GM12891 (cell line): Measurements from ENCODE around the gene GRIA1.

Experiments
- DNase-seq: peaks from one replicate; pipeline ENCODE4 v3.0.0; 2011; ENCODE audit warnings: low spot score; ENCODE audit not compliant: insufficient read length
- FAIRE-seq: peaks from 2 replicates; lab custom pipeline; 2011; peaks lifted over from hg19 to GRCh38; lab: Jason Lieb, UNC
- PAX5 ChIP-seq: IDR thresholded peaks from 2 replicates; pipeline ENCODE4 v1.6.1; 2011; ENCODE audit warnings: low read length, moderate library complexity, mild to moderate bottlenecking; ENCODE audit not compliant: insufficient read depth, severe bottlenecking
- POLR2A ChIP-seq: IDR thresholded peaks from 2 replicates; pipeline ENCODE4 v1.6.1; 2011; ENCODE audit warnings: low read depth, low read length, control low read depth
- POLR2AphosphoS5 ChIP-seq: IDR thresholded peaks from 2 replicates; pipeline ENCODE4 v1.6.1; 2011; ENCODE audit warnings: low read depth, low read length, control low read depth
- POU2F2 ChIP-seq: IDR thresholded peaks from 2 replicates; pipeline ENCODE4 v1.6.1; 2011; ENCODE audit warnings: low read depth, mild to moderate bottlenecking, control low read depth, low read length, moderate library complexity
- SPI1 ChIP-seq: IDR thresholded peaks from 2 replicates; pipeline ENCODE4 v1.6.1; 2011; ENCODE audit warnings: low read depth, low read length, control low read depth
- TAF1 ChIP-seq: IDR thresholded peaks from 2 replicates; pipeline ENCODE4 v1.6.1; 2011; ENCODE audit warnings: low read depth, low read length, control low read depth

The GRIA1 gene

DNA sequence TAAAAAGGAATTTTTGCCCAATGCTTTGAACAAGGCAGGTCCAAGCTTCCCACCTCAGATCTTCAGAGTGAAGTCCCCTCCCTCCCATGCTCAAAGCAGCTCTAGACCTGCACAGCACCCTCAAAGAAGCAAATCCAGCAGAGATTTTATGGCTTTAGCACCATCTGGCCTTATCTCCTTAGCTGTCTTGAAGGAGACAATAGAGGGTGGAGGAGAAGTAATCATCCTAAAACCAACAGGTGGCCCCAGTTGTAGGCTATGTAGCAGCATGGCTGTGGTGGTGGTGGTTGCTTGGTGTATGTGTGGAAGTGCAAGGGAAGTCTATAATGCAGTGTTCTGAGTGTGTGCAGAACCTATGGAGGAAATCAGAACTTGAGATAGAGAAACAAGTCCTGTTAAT lies 140.1 kb downstream of the GRIA1 start:
- FAIRE-seq (no peak), DNase-seq (no peak)
- TF ChIP-seq SPI1 = no peak
- TF ChIP-seq POU2F2 = no peak
- TF ChIP-seq PAX5 = no peak
- no peak for TF ChIP-seq POLR2AphosphoS5
- TF ChIP-seq TAF1 = no peak
- TF ChIP-seq POLR2A = no peak

DNA sequence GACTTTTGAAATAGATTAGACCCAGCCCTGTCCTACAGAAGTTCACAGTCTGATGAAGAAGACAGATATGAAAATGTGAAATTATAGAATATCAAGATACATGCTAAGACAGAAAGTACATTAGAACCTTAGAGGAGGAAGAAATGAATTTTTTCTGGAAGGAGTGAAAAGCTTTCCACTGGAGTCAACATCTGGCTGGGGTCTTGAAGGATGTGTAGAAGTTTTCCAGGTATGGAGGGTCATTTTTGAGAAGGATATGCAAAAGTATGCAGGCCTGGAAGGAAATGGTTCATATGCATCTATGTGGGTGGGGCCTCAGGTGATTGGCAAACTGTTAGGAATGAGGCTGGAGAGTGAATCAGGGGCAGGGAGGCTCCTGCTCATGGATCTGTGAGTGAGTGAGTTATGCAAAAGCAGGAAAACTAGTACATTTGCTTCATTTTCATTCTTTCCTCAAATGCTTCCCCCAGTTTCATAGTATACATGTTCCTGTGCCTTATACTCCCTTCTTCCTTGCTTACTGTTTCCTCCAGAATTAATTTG lies 142.3 kb downstream of the GRIA1 start:
- FAIRE-seq (no peak), DNase-seq (no peak)
- TF ChIP-seq POLR2A (no peak), POLR2AphosphoS5 (no peak), TAF1 (no peak), PAX5 (no peak), SPI1 (no peak), POU2F2 (no peak)

DNA sequence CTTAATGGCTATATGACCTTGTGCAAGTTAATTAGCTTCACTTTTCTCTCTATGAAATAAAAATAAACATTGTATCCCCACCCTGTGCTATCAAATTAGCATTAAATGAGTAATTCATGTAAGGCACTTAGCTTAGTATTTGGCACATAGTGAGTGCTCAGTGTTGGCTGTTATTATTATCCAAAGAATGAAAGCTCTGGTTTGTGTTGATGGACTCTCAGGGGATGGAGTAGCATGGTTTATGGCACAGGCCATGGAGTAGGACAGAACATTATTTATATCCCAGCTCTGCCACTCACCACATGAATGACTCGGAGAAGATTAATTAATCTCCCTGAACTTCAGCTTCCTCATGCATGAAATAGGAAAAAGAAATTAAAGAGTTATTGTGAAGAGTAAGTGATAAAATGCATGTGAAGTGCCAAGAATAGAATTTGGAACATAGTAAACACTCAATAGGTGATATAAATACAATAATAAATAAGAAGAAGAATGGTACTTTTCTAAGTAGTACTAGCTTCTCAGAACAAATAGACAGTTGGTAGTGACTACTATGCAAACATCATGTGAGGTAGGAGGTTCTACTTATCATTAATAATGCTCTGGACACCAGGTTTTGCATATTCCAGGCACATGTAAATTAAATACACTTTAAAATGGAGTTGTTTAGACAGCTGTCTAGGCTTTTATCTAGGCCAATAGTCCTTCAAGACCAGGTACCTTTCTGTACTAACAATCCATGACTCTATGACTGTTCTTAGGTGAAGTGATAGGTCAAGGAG lies 146.4 kb downstream of the GRIA1 start:
- DNase-seq (no peak), FAIRE-seq (no peak)
- TF ChIP-seq POLR2AphosphoS5 (no peak), TAF1 (no peak), POLR2A (no peak), PAX5 (no peak), SPI1 (no peak), POU2F2 (no peak)

DNA sequence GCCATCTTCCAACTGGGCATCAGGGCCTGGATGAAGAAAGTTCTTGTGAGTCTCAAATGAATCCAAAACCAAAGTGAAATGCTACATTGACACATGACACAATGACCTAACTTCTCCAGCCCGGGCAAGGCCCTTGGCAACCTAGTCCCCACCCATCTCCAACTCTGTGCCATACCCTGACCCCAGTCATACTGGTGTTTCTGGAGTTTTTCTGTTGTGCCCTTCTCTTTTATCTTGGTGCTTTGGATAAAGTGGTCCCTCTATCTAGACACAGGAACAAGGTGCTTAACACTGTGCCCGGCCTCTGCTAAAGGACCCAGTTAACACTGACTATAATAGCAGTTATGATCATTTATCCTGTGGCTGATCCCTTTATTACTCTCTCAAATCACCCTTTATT lies 149.8 kb downstream of the GRIA1 start:
- TF ChIP-seq POLR2AphosphoS5 (no peak), PAX5 (no peak), POLR2A (no peak), SPI1 (no peak), TAF1 (no peak), POU2F2 (no peak)
- FAIRE-seq = no peak
- no peak for DNase-seq

DNA sequence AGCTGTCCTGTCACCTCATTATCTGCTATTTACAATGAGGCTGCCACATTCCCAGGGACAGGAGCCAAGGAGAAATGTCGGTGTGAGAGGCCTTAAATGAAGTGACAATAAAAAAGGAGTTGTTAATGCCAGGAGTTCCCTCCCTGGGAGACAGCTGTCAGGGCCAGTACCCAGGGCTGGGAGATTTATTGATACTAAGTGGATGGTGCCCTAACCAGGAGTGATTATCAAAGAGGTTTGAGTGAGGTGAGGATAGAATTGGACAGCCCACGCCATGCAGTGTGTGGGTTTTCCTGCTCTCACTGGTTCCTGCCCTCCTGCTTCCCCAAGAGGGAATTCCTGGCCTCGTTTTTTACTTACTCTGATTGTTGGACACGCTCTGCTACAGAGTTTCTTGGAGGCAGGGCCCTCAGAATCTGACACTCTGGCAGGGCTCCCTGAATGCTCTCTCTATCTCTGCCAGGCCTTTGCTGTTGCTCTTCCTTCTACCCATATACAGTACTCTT lies 150.8 kb downstream of the GRIA1 start:
- no peak for TF ChIP-seq PAX5
- no peak for TF ChIP-seq SPI1
- no peak for TF ChIP-seq POU2F2
- TF ChIP-seq POLR2A = no peak
- no peak for TF ChIP-seq TAF1
- no peak for TF ChIP-seq POLR2AphosphoS5
- FAIRE-seq (no peak), DNase-seq (no peak)

DNA sequence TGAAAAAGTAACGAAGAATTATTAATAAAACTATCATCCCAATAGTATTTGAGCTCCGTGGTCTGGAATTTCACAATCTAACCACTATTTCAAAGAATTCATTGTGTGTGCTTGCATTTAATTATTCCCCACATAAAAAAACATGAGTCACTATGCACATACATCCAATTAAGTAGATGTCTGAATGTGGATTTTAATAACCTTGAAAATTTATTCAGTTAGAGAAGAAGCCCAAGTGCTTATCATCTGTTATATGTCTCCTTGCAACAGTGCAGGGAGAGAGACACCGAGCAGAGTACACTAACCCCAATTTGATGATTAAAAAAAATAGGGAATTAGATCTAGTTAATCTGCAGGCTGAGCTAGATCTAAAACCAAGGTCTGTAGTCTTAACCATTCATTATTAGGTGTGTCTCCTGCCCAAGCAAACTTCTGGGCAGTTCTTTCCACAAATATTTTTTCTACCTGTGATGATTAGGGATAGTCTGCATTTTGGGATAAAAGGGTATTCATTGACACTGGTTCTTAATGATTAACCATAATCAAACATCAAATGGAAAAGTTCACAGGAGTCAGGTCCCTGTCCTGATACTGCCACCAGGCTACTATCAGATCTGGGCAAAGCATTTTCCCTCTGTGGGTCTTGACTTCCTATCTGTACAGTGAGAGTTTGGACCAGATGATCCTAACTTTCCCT lies 164.2 kb downstream of the GRIA1 start:
- DNase-seq (no peak), FAIRE-seq (no peak)
- TF ChIP-seq POLR2A (no peak), SPI1 (no peak), POU2F2 (no peak), PAX5 (no peak), POLR2AphosphoS5 (no peak), TAF1 (no peak)

DNA sequence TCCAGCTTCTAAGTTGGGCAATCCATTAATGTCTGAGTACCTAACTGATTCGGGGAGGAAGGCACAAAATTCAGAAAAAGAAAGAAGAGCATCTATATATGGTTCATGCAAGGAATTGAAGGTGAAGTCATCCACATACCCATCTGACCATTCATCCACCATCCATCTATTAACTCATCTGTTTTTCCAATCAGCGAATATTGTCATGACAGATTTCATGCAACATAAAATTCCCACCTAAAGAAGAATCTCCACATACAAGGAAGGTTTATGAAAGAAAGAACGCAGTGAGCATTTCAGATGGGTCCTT lies 164.7 kb downstream of the GRIA1 start:
- FAIRE-seq (no peak), DNase-seq (no peak)
- no peak for TF ChIP-seq POLR2A
- TF ChIP-seq POU2F2 = no peak
- no peak for TF ChIP-seq POLR2AphosphoS5
- TF ChIP-seq PAX5 = no peak
- TF ChIP-seq TAF1 = no peak
- TF ChIP-seq SPI1 = no peak

DNA sequence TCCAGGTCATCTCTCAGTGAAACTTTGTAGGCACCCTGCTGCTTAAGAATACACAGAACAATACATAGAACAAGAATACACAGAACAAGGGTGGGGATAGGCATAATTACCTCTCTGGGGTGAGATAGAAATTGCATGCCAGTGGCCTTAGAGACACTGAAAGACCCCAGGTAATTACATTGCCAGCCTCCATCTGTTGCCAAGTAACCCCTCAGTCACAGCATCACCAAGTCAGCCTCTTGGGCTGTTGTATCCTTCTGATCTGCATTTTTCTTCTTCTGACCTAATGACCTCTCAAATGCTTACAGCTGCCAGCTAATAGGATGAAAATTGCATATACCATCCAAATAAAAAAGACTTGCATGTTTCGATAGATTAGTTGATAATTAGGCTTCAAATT lies 167.7 kb downstream of the GRIA1 start:
- TF ChIP-seq POLR2A (no peak), POLR2AphosphoS5 (no peak), PAX5 (no peak), TAF1 (no peak), SPI1 (no peak), POU2F2 (no peak)
- DNase-seq = no peak
- FAIRE-seq = no peak

DNA sequence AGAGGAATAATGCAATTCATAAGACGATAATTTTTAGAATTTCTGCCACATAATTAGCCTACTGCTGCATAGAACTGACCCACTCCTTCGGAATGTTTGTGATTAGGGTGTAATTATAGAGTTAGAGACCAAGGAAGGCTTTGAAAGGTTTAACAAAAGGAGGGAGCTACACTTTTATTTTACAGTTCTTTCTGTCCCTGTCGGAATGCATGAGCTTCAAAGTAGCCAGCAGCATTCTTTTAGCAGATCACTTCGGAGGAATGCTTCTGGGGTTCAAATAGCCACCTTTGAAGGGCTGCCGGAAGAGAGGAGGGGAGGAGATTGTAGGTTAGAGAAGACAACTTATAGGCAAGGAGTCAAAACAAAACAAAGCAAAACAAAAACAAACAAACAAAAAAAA lies 168.1 kb downstream of the GRIA1 start:
- TF ChIP-seq POLR2A (no peak), POU2F2 (no peak)
- no peak for FAIRE-seq
- DNase-seq = no peak
